C4-2B (cell line): Measurements from ENCODE around the gene MYH1.

Experiments
- ZFX ChIP-seq: fragments of 450-650 bp; IDR thresholded peaks from 2 replicates; pipeline ENCODE4 v1.6.1; 2017
- TF ChIP-seq, protein P1 (sequence below): fragments of 450-650 bp; conservative IDR thresholded peaks from 2 replicates; pipeline ENCODE4 v1.5.1; 2017; ENCODE audit warnings: mild to moderate bottlenecking

DNA sequence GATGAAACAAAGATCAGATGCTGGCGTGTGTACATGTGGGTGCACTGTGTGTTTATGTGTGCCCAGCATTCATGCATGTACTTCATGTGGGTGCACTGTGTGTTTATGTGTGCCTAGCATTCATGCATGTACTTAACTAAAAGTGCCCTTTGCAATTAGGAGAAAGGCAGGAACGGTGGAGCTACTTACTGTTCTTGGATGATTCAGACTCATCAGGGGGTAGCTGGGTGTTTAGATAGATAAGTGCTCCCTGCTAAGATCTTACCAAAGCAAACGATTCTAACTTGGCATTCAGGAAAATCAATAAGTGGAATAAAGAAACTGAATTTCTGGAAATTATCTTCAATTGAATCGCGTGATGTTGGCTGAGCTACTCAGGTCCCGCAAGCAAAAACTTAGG lies 39.7 kb upstream of the MYH1 start:
- TF ChIP-seq, protein P1, sequence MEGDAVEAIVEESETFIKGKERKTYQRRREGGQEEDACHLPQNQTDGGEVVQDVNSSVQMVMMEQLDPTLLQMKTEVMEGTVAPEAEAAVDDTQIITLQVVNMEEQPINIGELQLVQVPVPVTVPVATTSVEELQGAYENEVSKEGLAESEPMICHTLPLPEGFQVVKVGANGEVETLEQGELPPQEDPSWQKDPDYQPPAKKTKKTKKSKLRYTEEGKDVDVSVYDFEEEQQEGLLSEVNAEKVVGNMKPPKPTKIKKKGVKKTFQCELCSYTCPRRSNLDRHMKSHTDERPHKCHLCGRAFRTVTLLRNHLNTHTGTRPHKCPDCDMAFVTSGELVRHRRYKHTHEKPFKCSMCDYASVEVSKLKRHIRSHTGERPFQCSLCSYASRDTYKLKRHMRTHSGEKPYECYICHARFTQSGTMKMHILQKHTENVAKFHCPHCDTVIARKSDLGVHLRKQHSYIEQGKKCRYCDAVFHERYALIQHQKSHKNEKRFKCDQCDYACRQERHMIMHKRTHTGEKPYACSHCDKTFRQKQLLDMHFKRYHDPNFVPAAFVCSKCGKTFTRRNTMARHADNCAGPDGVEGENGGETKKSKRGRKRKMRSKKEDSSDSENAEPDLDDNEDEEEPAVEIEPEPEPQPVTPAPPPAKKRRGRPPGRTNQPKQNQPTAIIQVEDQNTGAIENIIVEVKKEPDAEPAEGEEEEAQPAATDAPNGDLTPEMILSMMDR: no peak
- TF ChIP-seq ZFX: no peak
